ENCODE results near the gene ACE.

ACE gene

GRCh38 chr17:63437287-63438091 lies 39.4 kb upstream of the ACE start:
- Histone ChIP-seq H3K4me3 (ENCODE audit: low read depth, low read length) (no peak overlapping the region), H3K9me3 (ENCODE audit: control insufficient read depth, insufficient read depth, low read length) (no peaks in the 10 kb centered on the region), H3K36me3 (ENCODE audit: control insufficient read depth, insufficient read depth, low read length) (no peaks in the 10 kb centered on the region), H3K27me3 (ENCODE audit: control insufficient read depth, insufficient read depth, low read length) (no peaks in the 10 kb centered on the region), H3K27ac (ENCODE audit: low read depth, low read length) (no peak overlapping the region), H3K9ac (ENCODE audit: low read depth, low read length) (no peak overlapping the region), H3K4me1 (ENCODE audit: control insufficient read depth, insufficient read depth, low read length) (peaks cover 14% of the 10 kb centered on the region)

- Histone ChIP-seq H3K36me3 (ENCODE audit: control insufficient read depth, insufficient read depth, low read length) (no peaks in the 10 kb centered on the region), H3K4me1 (ENCODE audit: control insufficient read depth, insufficient read depth, low read length) (peaks cover 14% of the 10 kb centered on the region), H3K9ac (ENCODE audit: low read depth, low read length) (no peak overlapping the region), H3K27ac (ENCODE audit: low read depth, low read length) (no peak overlapping the region), H3K27me3 (ENCODE audit: control insufficient read depth, insufficient read depth, low read length) (no peaks in the 10 kb centered on the region), H3K9me3 (ENCODE audit: control insufficient read depth, insufficient read depth, low read length) (no peaks in the 10 kb centered on the region), H3K4me3 (ENCODE audit: low read depth, low read length) (no peak overlapping the region)
Measured at GRCh38 chr17:63438092-63439051, 38.5 kb upstream of the ACE start.

GRCh38 chr17:63439687-63440086 lies 37.2 kb upstream of the ACE start:
- no peak overlapping the region for H3K9ac ChIP-seq (ENCODE audit: low read depth, low read length)
- H3K4me3 ChIP-seq (ENCODE audit: low read depth, low read length) = no peak overlapping the region
- H3K27ac ChIP-seq (ENCODE audit: low read depth, low read length) = no peak overlapping the region
- H3K27me3 ChIP-seq (ENCODE audit: control insufficient read depth, insufficient read depth, low read length) = no peaks in the 10 kb centered on the region
- H3K36me3 ChIP-seq (ENCODE audit: control insufficient read depth, insufficient read depth, low read length) = no peaks in the 10 kb centered on the region
- no peaks in the 10 kb centered on the region for H3K9me3 ChIP-seq (ENCODE audit: control insufficient read depth, insufficient read depth, low read length)
- H3K4me1 ChIP-seq (ENCODE audit: control insufficient read depth, insufficient read depth, low read length) = peaks cover 14% of the 10 kb centered on the region

- Histone ChIP-seq H3K4me3 (ENCODE audit: low read depth, low read length) (no peak overlapping the region), H3K36me3 (ENCODE audit: control insufficient read depth, insufficient read depth, low read length) (no peaks in the 10 kb centered on the region), H3K4me1 (ENCODE audit: control insufficient read depth, insufficient read depth, low read length) (peaks cover 14% of the 10 kb centered on the region), H3K27me3 (ENCODE audit: control insufficient read depth, insufficient read depth, low read length) (no peaks in the 10 kb centered on the region), H3K27ac (ENCODE audit: low read depth, low read length) (no peak overlapping the region), H3K9ac (ENCODE audit: low read depth, low read length) (no peak overlapping the region), H3K9me3 (ENCODE audit: control insufficient read depth, insufficient read depth, low read length) (no peaks in the 10 kb centered on the region)
Measured at GRCh38 chr17:63440127-63440769, 36.6 kb upstream of the ACE start.

GRCh38 chr17:63440770-63441335 lies 36.0 kb upstream of the ACE start:
- Histone ChIP-seq H3K4me3 (ENCODE audit: low read depth, low read length) (no peak overlapping the region), H3K9ac (ENCODE audit: low read depth, low read length) (no peak overlapping the region), H3K9me3 (ENCODE audit: control insufficient read depth, insufficient read depth, low read length) (no peaks in the 10 kb centered on the region), H3K36me3 (ENCODE audit: control insufficient read depth, insufficient read depth, low read length) (no peaks in the 10 kb centered on the region), H3K27ac (ENCODE audit: low read depth, low read length) (no peak overlapping the region), H3K4me1 (ENCODE audit: control insufficient read depth, insufficient read depth, low read length) (peaks cover 14% of the 10 kb centered on the region), H3K27me3 (ENCODE audit: control insufficient read depth, insufficient read depth, low read length) (no peaks in the 10 kb centered on the region)

- no peaks in the 10 kb centered on the region for H3K9me3 ChIP-seq (ENCODE audit: control insufficient read depth, insufficient read depth, low read length)
- H3K27ac ChIP-seq (ENCODE audit: low read depth, low read length) = no peak overlapping the region
- H3K4me1 ChIP-seq (ENCODE audit: control insufficient read depth, insufficient read depth, low read length) = peaks cover 14% of the 10 kb centered on the region
- no peak overlapping the region for H3K4me3 ChIP-seq (ENCODE audit: low read depth, low read length)
- H3K9ac ChIP-seq (ENCODE audit: low read depth, low read length) = no peak overlapping the region
- H3K27me3 ChIP-seq (ENCODE audit: control insufficient read depth, insufficient read depth, low read length) = no peaks in the 10 kb centered on the region
- no peaks in the 10 kb centered on the region for H3K36me3 ChIP-seq (ENCODE audit: control insufficient read depth, insufficient read depth, low read length)
Measured at GRCh38 chr17:63441654-63442053, 35.2 kb upstream of the ACE start.

- Histone ChIP-seq H3K36me3 (ENCODE audit: control insufficient read depth, insufficient read depth, low read length) (no peaks in the 10 kb centered on the region), H3K27ac (ENCODE audit: low read depth, low read length) (no peak overlapping the region), H3K4me3 (ENCODE audit: low read depth, low read length) (no peak overlapping the region), H3K9me3 (ENCODE audit: control insufficient read depth, insufficient read depth, low read length) (no peaks in the 10 kb centered on the region), H3K9ac (ENCODE audit: low read depth, low read length) (no peak overlapping the region), H3K4me1 (ENCODE audit: control insufficient read depth, insufficient read depth, low read length) (peaks cover 18% of the 10 kb centered on the region), H3K27me3 (ENCODE audit: control insufficient read depth, insufficient read depth, low read length) (no peaks in the 10 kb centered on the region; the same call in 1 of the 2 replicates)
Measured at GRCh38 chr17:63442074-63442473, 34.8 kb upstream of the ACE start.

- Histone ChIP-seq H3K4me3 (ENCODE audit: low read depth, low read length) (no peak overlapping the region), H3K9ac (ENCODE audit: low read depth, low read length) (no peak overlapping the region), H3K36me3 (ENCODE audit: control insufficient read depth, insufficient read depth, low read length) (no peaks in the 10 kb centered on the region), H3K27ac (ENCODE audit: low read depth, low read length) (no peak overlapping the region), H3K4me1 (ENCODE audit: control insufficient read depth, insufficient read depth, low read length) (peaks cover 23% of the 10 kb centered on the region), H3K27me3 (ENCODE audit: control insufficient read depth, insufficient read depth, low read length) (peaks cover 3% of the 10 kb centered on the region; the same call in 1 of the 2 replicates), H3K9me3 (ENCODE audit: control insufficient read depth, insufficient read depth, low read length) (no peaks in the 10 kb centered on the region)
Measured at GRCh38 chr17:63442549-63443035, 34.3 kb upstream of the ACE start.

- Histone ChIP-seq H3K4me3 (ENCODE audit: low read depth, low read length) (no peak overlapping the region), H3K4me1 (ENCODE audit: control insufficient read depth, insufficient read depth, low read length) (peaks cover 25% of the 10 kb centered on the region), H3K27ac (ENCODE audit: low read depth, low read length) (no peak overlapping the region), H3K36me3 (ENCODE audit: control insufficient read depth, insufficient read depth, low read length) (no peaks in the 10 kb centered on the region), H3K9ac (ENCODE audit: low read depth, low read length) (no peak overlapping the region), H3K27me3 (ENCODE audit: control insufficient read depth, insufficient read depth, low read length) (peaks cover 7% of the 10 kb centered on the region), H3K9me3 (ENCODE audit: control insufficient read depth, insufficient read depth, low read length) (no peaks in the 10 kb centered on the region)
Measured at GRCh38 chr17:63443053-63443452, 33.8 kb upstream of the ACE start.

- Histone ChIP-seq H3K36me3 (ENCODE audit: control insufficient read depth, insufficient read depth, low read length) (no peaks in the 10 kb centered on the region), H3K4me1 (ENCODE audit: control insufficient read depth, insufficient read depth, low read length) (peaks cover 26% of the 10 kb centered on the region), H3K27me3 (ENCODE audit: control insufficient read depth, insufficient read depth, low read length) (peaks cover 8% of the 10 kb centered on the region), H3K9ac (ENCODE audit: low read depth, low read length) (no peak overlapping the region), H3K27ac (ENCODE audit: low read depth, low read length) (no peak overlapping the region), H3K9me3 (ENCODE audit: control insufficient read depth, insufficient read depth, low read length) (no peaks in the 10 kb centered on the region), H3K4me3 (ENCODE audit: low read depth, low read length) (no peak overlapping the region)
Measured at GRCh38 chr17:63444457-63444856, 32.4 kb upstream of the ACE start.

All from HUES48 (cell line).